ENCODE results near the gene LRG1.

Gene LRG1

GRCh38 chr19:4506449-4507149 lies 33.2 kb downstream of the LRG1 start:
- Histone ChIP-seq H3K4me3 (no peak overlapping the region), H3K27me3 (no peaks in the 10 kb centered on the region), H3K4me1 (no peaks in the 10 kb centered on the region), H3K36me3 (peaks cover 2 to 45% (median 32%) of the 10 kb centered on the region in 3 donors), H3K27ac (no peak overlapping the region), H3K9me3 (no peaks in the 10 kb centered on the region)
- DNase-seq = no peak
- no peak for TF ChIP-seq CTCF (IDR thresholded peaks at IDR 0.05)
- intact Hi-C loops (cut with DNase I; ENCODE audit: low total_unique reads) = no loop called here

- no peak for DNase-seq
- no peaks in the 10 kb centered on the region for H3K27me3 ChIP-seq
- no peak overlapping the region for H3K4me3 ChIP-seq
- H3K9me3 ChIP-seq = no peaks in the 10 kb centered on the region
- peaks cover 10 to 53% (median 40%) of the 10 kb centered on the region in 3 donors for H3K36me3 ChIP-seq
- intact Hi-C loops (cut with DNase I; ENCODE audit: low total_unique reads) = no loop called here
- no peak overlapping the region for H3K27ac ChIP-seq
- no peak for TF ChIP-seq CTCF (IDR thresholded peaks at IDR 0.05)
- H3K4me1 ChIP-seq = no peaks in the 10 kb centered on the region
Observed at GRCh38 chr19:4505570-4506448, 34.0 kb downstream of the LRG1 start.

GRCh38 chr19:4504891-4505569 lies 34.8 kb downstream of the LRG1 start:
- Histone ChIP-seq H3K4me1 (no peaks in the 10 kb centered on the region), H3K36me3 (peaks cover 11 to 61% (median 48%) of the 10 kb centered on the region in 3 donors)

GRCh38 chr19:4504297-4504701 lies 35.5 kb downstream of the LRG1 start:
- Histone ChIP-seq H3K27me3 (no peaks in the 10 kb centered on the region), H3K4me3 (no peak overlapping the region), H3K9me3 (no peaks in the 10 kb centered on the region), H3K36me3 (peaks cover 18 to 68% (median 53%) of the 10 kb centered on the region in 3 donors), H3K4me1 (no peaks in the 10 kb centered on the region), H3K27ac (no peak overlapping the region)
- DNase-seq = no peak
- no peak for TF ChIP-seq CTCF (IDR thresholded peaks at IDR 0.05)
- intact Hi-C loops (cut with DNase I; ENCODE audit: low total_unique reads) = no loop called here

More at GRCh38 chr19:4504891-4505569, 34.8 kb downstream of the LRG1 start:
- Histone ChIP-seq H3K9me3 (no peaks in the 10 kb centered on the region), H3K27me3 (no peaks in the 10 kb centered on the region), H3K27ac (no peak overlapping the region), H3K4me3 (no peak overlapping the region)
- intact Hi-C loops (cut with DNase I; ENCODE audit: low total_unique reads) = no loop called here
- no peak for DNase-seq
- TF ChIP-seq CTCF (IDR thresholded peaks at IDR 0.05) = no peak

GRCh38 chr19:4503825-4504170 lies 36.0 kb downstream of the LRG1 start:
- DNase-seq = no peak
- Histone ChIP-seq H3K4me1 (no peaks in the 10 kb centered on the region), H3K9me3 (no peaks in the 10 kb centered on the region), H3K36me3 (peaks cover 23 to 73% (median 58%) of the 10 kb centered on the region in 3 donors), H3K27ac (no peak overlapping the region), H3K27me3 (no peaks in the 10 kb centered on the region), H3K4me3 (no peak overlapping the region)
- no peak for TF ChIP-seq CTCF (IDR thresholded peaks at IDR 0.05)
- intact Hi-C loops (cut with DNase I; ENCODE audit: low total_unique reads) = no loop called here

Data from tibial artery (tissue), 4 donors.